Ureter (tissue), 1 donor: Measurements from ENCODE around the gene EPHB3. TPM values are rescaled to one million over a fixed set of nuclear protein-coding genes. Genes with fewer than 3 reads are reported as not detected.

Source experiments
- DNase-seq: peaks from one replicate; pipeline ENCODE4 v3.0.0-alpha.2; 2020; ENCODE audit warnings: low spot score
- total RNA-seq: library from RNA; stranded (reverse); gene quantifications from one replicate; pipeline ENCODE4 v1.2.4, GENCODE V29; 2023
- donor health status: DM: yes; HTN: yes; CAD: no.

Gene EPHB3
- total RNA-seq, 1 donor from 2014 or later, result 4.9 TPM

GRCh38 chr3:184579513-184579912, 17.9 kb downstream of the EPHB3 start:
- no peak for DNase-seq

GRCh38 chr3:184580376-184580775, 18.8 kb downstream of the EPHB3 start:
- no peak for DNase-seq

- DNase-seq, result no peak
Observed at GRCh38 chr3:184581331-184581855, 19.8 kb downstream of the EPHB3 start.

GRCh38 chr3:184582646-184583577, 21.3 kb downstream of the EPHB3 start:
- no peak for DNase-seq

- no peak for DNase-seq
Observed at GRCh38 chr3:184583578-184584451, 22.2 kb downstream of the EPHB3 start.

- no peak for DNase-seq
Observed at GRCh38 chr3:184584464-184584891, 22.9 kb downstream of the EPHB3 start.

GRCh38 chr3:184585545-184585944, 24.0 kb downstream of the EPHB3 start:
- DNase-seq, result no peak

- no peak for DNase-seq
Observed at GRCh38 chr3:184586851-184587250, 25.3 kb downstream of the EPHB3 start.

- DNase-seq, result no peak
Observed at GRCh38 chr3:184588776-184589175, 27.2 kb downstream of the EPHB3 start.

GRCh38 chr3:184590795-184591194, 29.2 kb downstream of the EPHB3 start:
- no peak for DNase-seq

- DNase-seq, result no peak
Observed at GRCh38 chr3:184591789-184592188, 30.2 kb downstream of the EPHB3 start.

- no peak for DNase-seq
Observed at GRCh38 chr3:184592371-184593219, 31.0 kb downstream of the EPHB3 start.

GRCh38 chr3:184593220-184593927, 31.8 kb downstream of the EPHB3 start:
- no peak for DNase-seq

- no peak for DNase-seq
Observed at GRCh38 chr3:184593928-184594303, 32.3 kb downstream of the EPHB3 start.

GRCh38 chr3:184594371-184595001, 32.9 kb downstream of the EPHB3 start:
- no peak for DNase-seq

- no peak for DNase-seq
Observed at GRCh38 chr3:184595726-184596125, 34.1 kb downstream of the EPHB3 start.

- DNase-seq, result no peak
Observed at GRCh38 chr3:184596233-184596632, 34.6 kb downstream of the EPHB3 start.

GRCh38 chr3:184596886-184597575, 35.4 kb downstream of the EPHB3 start:
- no peak for DNase-seq

GRCh38 chr3:184597829-184598573, 36.4 kb downstream of the EPHB3 start:
- no peak for DNase-seq
